Measurements from ENCODE around the gene PAX8. TPM values are rescaled to one million over a fixed set of nuclear protein-coding genes. Genes with fewer than 3 reads are reported as not detected.
A peak's percentile ranks its signal among the peaks of the same experiment; 100 is the strongest.

Gene PAX8
- total and polyA plus RNA-seq, 2 of the 13 experiments (the other 11 are each of a cell fraction or from before 2014, with no cell fraction given), result 1.5 to 8.8 TPM

DNA sequence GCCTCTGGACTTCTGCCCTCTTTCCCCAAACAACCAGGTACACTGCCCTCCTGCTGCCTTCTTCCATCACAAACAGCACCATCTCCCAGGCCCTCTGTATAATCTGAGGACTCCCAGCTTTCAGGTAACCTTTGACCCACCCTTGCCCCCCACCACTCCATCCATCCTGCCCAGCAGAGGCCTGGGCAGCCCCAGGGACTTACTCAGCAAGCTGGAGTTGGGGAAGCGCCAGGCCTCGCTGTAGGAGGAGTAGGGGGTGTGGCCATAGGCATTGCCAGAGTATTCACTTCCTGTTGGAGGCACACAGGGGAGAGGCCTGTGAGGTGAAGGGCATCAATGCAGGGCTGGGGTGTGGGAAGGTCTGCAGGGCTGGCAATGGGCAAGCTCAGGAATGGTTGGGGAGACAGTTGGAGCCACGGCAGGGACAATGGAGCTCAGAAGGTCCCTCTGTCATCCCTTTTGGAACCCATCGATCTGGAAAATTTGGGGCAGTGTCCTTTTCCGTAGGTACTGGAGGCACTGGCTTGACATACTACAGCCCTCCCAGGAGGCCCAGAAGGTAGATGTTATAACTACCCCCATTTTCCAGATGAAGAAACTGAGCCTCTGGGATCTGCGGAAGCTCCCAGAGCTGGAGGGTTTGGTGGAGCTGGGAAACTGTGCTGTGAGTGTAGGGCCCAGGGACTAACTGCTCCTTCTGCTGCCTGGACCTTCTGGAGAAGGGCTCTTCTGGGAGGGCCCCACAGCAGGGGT lies 58.7 kb downstream of the PAX8 start (continued):
- TF ChIP-seq PTBP1 (IDR thresholded peaks at IDR 0.05; ENCODE audit: low read depth, low read length, poor library complexity, severe bottlenecking) (no peak), ADNP (CRISPR knock-in tag; IDR thresholded peaks at IDR 0.05) (no peak), ARHGAP35 (CRISPR knock-in tag; IDR thresholded peaks at IDR 0.05; ENCODE audit: borderline replicate concordance) (no peak), CENPX (CRISPR knock-in tag; IDR thresholded peaks at IDR 0.05) (no peak), NAIF1 (CRISPR knock-in tag; IDR thresholded peaks at IDR 0.05; ENCODE audit: borderline replicate concordance) (0 out of 2 replicates have a peak, but pooled peaks have one; percentile 53), ZNF367 (CRISPR knock-in tag; IDR thresholded peaks at IDR 0.05; ENCODE audit: borderline replicate concordance) (no peak), ZNF12 (CRISPR knock-in tag; IDR thresholded peaks at IDR 0.05) (0 out of 2 replicates have a peak, but pooled peaks have one; percentile 12), PHF20 (CRISPR knock-in tag; IDR thresholded peaks at IDR 0.05) (no peak), RBFOX2 (IDR thresholded peaks at IDR 0.05; ENCODE audit: low read depth, low read length) (no peak), GABPB1 (CRISPR knock-in tag; IDR thresholded peaks at IDR 0.05) (peak; percentile 89), ZNF788 (CRISPR knock-in tag; IDR thresholded peaks at IDR 0.05; ENCODE audit: borderline replicate concordance) (peak; percentile 86; the same call in 1 of the 2 replicates), NCOA1 (CRISPR knock-in tag; IDR thresholded peaks at IDR 0.05) (no peak), ZNF7 (CRISPR knock-in tag; IDR thresholded peaks at IDR 0.05) (no peak), SIN3B (IDR thresholded peaks at IDR 0.05; ENCODE audit: low read length) (no peak), ZNF33A (CRISPR knock-in tag; IDR thresholded peaks at IDR 0.05; ENCODE audit: borderline replicate concordance) (no peak), HMG20A (CRISPR knock-in tag; IDR thresholded peaks at IDR 0.05; ENCODE audit: borderline replicate concordance) (peak; percentile 10; the same call in 1 of the 2 replicates), ZNF747 (CRISPR knock-in tag; IDR thresholded peaks at IDR 0.05; ENCODE audit: borderline replicate concordance) (no peak), ZNF292 (CRISPR knock-in tag; IDR thresholded peaks at IDR 0.05; ENCODE audit: borderline replicate concordance, low read depth) (peak; percentile 69; the same call in 1 of the 2 replicates), IKZF1 (IDR thresholded peaks at IDR 0.05) (no peak), HNRNPK (IDR thresholded peaks at IDR 0.05; ENCODE audit: low read depth, low read length, poor library complexity, severe bottlenecking) (peak; percentile 70), EED (CRISPR knock-in tag; IDR thresholded peaks at IDR 0.05) (peak; percentile 78; the same call in 1 of the 2 replicates)
- TF ChIP-seq, protein P1, sequence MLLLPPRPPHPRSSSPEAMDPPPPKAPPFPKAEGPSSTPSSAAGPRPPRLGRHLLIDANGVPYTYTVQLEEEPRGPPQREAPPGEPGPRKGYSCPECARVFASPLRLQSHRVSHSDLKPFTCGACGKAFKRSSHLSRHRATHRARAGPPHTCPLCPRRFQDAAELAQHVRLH (CRISPR knock-in tag; IDR thresholded peaks at IDR 0.05; ENCODE audit: borderline replicate concordance, low read depth), result no peak; the same call in 1 of the 2 replicates
- TF ChIP-seq, protein P2, sequence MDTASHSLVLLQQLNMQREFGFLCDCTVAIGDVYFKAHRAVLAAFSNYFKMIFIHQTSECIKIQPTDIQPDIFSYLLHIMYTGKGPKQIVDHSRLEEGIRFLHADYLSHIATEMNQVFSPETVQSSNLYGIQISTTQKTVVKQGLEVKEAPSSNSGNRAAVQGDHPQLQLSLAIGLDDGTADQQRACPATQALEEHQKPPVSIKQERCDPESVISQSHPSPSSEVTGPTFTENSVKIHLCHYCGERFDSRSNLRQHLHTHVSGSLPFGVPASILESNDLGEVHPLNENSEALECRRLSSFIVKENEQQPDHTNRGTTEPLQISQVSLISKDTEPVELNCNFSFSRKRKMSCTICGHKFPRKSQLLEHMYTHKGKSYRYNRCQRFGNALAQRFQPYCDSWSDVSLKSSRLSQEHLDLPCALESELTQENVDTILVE (CRISPR knock-in tag; IDR thresholded peaks at IDR 0.05), result peak; percentile 44; the same call in 1 of the 2 replicates
- TF ChIP-seq, protein P3, sequence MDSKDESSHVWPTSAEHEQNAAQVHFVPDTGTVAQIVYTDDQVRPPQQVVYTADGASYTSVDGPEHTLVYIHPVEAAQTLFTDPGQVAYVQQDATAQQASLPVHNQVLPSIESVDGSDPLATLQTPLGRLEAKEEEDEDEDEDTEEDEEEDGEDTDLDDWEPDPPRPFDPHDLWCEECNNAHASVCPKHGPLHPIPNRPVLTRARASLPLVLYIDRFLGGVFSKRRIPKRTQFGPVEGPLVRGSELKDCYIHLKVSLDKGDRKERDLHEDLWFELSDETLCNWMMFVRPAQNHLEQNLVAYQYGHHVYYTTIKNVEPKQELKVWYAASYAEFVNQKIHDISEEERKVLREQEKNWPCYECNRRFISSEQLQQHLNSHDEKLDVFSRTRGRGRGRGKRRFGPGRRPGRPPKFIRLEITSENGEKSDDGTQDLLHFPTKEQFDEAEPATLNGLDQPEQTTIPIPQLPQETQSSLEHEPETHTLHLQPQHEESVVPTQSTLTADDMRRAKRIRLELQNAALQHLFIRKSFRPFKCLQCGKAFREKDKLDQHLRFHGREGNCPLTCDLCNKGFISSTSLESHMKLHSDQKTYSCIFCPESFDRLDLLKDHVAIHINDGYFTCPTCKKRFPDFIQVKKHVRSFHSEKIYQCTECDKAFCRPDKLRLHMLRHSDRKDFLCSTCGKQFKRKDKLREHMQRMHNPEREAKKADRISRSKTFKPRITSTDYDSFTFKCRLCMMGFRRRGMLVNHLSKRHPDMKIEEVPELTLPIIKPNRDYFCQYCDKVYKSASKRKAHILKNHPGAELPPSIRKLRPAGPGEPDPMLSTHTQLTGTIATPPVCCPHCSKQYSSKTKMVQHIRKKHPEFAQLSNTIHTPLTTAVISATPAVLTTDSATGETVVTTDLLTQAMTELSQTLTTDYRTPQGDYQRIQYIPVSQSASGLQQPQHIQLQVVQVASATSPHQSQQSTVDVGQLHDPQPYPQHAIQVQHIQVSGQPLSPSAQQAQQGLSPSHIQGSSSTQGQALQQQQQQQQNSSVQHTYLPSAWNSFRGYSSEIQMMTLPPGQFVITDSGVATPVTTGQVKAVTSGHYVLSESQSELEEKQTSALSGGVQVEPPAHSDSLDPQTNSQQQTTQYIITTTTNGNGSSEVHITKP (CRISPR knock-in tag; IDR thresholded peaks at IDR 0.05; ENCODE audit: low read depth), result no peak
- TF ChIP-seq, protein P4, sequence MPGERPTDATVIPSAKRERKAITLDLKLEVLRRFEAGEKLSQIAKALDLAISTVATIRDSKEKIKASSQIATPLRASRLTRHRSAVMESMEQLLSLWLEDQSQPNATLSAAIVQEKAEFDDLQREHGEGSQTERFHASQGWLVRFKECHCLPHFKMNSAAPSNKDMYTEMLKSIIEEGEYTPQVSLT (CRISPR knock-in tag; IDR thresholded peaks at IDR 0.05; ENCODE audit: borderline replicate concordance, low read depth), result no peak
